DND-41 (cell line): ENCODE measurements around the gene CTIF.

ENCODE experiments used
- EZH2 ChIP-seq: IDR thresholded peaks from 3 replicates; pipeline ENCODE4 v1.6.1; 2012; ENCODE audit warnings: borderline replicate concordance, low read depth, mild to moderate bottlenecking, moderate library complexity, low read length, inconsistent platforms; ENCODE audit not compliant: severe bottlenecking
- TF ChIP-seq, protein P1 (sequence below): IDR thresholded peaks from 2 replicates; pipeline ENCODE4 v1.5.1; 2012; ENCODE audit warnings: borderline replicate concordance, low read length, moderate library complexity, mild to moderate bottlenecking; ENCODE audit not compliant: poor library complexity, severe bottlenecking; ENCODE audit errors: extremely low read depth

DNA sequence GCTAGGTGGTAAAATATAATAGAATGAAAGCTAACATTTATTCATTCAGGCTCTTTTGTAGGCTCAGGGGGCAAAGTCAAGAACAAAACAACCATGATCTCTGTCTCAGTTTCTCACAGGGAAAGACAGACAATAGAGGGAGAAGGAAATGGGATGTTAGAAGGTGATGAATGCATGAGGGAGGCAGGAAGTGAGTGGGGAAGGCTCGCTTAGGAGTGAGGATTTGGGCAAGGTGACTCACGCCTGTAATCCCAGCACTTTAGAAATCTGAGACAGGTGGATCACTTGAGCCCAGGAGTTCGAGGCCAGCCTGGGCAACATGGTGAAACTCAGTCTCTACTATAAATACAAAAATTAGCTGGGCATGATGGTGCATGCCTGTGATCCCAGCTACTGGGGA is 88.4 kb downstream of the CTIF start:
- TF ChIP-seq, protein P1, sequence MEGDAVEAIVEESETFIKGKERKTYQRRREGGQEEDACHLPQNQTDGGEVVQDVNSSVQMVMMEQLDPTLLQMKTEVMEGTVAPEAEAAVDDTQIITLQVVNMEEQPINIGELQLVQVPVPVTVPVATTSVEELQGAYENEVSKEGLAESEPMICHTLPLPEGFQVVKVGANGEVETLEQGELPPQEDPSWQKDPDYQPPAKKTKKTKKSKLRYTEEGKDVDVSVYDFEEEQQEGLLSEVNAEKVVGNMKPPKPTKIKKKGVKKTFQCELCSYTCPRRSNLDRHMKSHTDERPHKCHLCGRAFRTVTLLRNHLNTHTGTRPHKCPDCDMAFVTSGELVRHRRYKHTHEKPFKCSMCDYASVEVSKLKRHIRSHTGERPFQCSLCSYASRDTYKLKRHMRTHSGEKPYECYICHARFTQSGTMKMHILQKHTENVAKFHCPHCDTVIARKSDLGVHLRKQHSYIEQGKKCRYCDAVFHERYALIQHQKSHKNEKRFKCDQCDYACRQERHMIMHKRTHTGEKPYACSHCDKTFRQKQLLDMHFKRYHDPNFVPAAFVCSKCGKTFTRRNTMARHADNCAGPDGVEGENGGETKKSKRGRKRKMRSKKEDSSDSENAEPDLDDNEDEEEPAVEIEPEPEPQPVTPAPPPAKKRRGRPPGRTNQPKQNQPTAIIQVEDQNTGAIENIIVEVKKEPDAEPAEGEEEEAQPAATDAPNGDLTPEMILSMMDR, result no peak
- TF ChIP-seq EZH2, result no peak
